CD14-positive monocyte (primary cell): Measurements from ENCODE around the gene MYO1D. TPM values are rescaled to one million over a fixed set of nuclear protein-coding genes. Genes with fewer than 3 reads are reported as not detected.

ENCODE experiments used
- DNase-seq, 3 donors: peaks; one replicate each; pipeline ENCODE4 v3.0.0-alpha.2; 2011 to 2022
- H2AFZ ChIP-seq: 2 replicates; pipeline ENCODE4 v1.6.0; 2012; ENCODE audit warnings: mild to moderate bottlenecking, low read depth, low read length, inconsistent platforms; ENCODE audit not compliant: insufficient read depth, poor library complexity, severe bottlenecking
- H3K27ac ChIP-seq, 2 donors: 1 replicate in 1 of 2; 2 replicates in 1 of 2; pipeline ENCODE4 v1.5.1; 2012 to 2013; ENCODE audit warnings: low read length in 2 of 2, control low read depth in 1 of 2, inconsistent platforms in 1 of 2, low read depth in 1 of 2, mild to moderate bottlenecking in 1 of 2
- H3K27me3 ChIP-seq, 2 donors: one replicate each; pipeline versions ENCODE4 v1.6.0 to v1.6.1; 2011 to 2013; ENCODE audit warnings: low read length in 2 of 2; ENCODE audit not compliant: control insufficient read depth in 2 of 2, insufficient read depth in 2 of 2
- H3K36me3 ChIP-seq, 2 donors: replicated peaks in 1 of 2; 1 replicate in 1 of 2; 2 replicates in 1 of 2; pipeline versions ENCODE4 v1.5.1 to v1.6.1; 2012 to 2013; ENCODE audit warnings: low read length in 2 of 2, control low read depth in 1 of 2, inconsistent platforms in 1 of 2, mild to moderate bottlenecking in 1 of 2; ENCODE audit not compliant: insufficient read depth in 2 of 2, control insufficient read depth in 1 of 2
- H3K4me1 ChIP-seq, 2 donors: 1 replicate in 1 of 2; 2 replicates in 1 of 2; pipeline versions ENCODE4 v1.5.1 to v1.6.1; 2012 to 2013; ENCODE audit warnings: low read length in 2 of 2, control low read depth in 1 of 2, inconsistent platforms in 1 of 2, mild to moderate bottlenecking in 1 of 2, moderate library complexity in 1 of 2; ENCODE audit not compliant: insufficient read depth in 2 of 2, control insufficient read depth in 1 of 2
- H3K4me2 ChIP-seq: replicated peaks from 2 replicates; pipeline ENCODE3; 2012; ENCODE audit warnings: low read length, moderate library complexity, mild to moderate bottlenecking; ENCODE audit not compliant: poor library complexity, severe bottlenecking; ENCODE audit errors: extremely low read depth
- H3K4me3 ChIP-seq, 3 experiments: fragments of 200-600 bp in 1 of 3; sonication (generic) in 1 of 3; replicated peaks in 1 of 3; 1 replicate in 2 of 3; 2 replicates in 1 of 3; pipeline ENCODE4 v1.5.1; 2011 to 2013; ENCODE audit warnings: low read length in 3 of 3, mild to moderate bottlenecking in 3 of 3, control low read depth in 2 of 3, low read depth in 2 of 3, inconsistent platforms in 1 of 3, moderate library complexity in 1 of 3
- H3K79me2 ChIP-seq: 2 replicates; pipeline ENCODE4 v1.6.0; 2012; ENCODE audit warnings: mild to moderate bottlenecking, control low read depth, inconsistent platforms, low read length, moderate library complexity; ENCODE audit not compliant: insufficient read depth
- H3K9ac ChIP-seq: 2 replicates; pipeline ENCODE4 v1.6.0; 2017; ENCODE audit warnings: low read length, mild to moderate bottlenecking; ENCODE audit not compliant: insufficient read depth, poor library complexity, severe bottlenecking
- H3K9me3 ChIP-seq, 2 donors: replicated peaks in 1 of 2; 1 replicate in 1 of 2; 2 replicates in 1 of 2; pipeline versions ENCODE4 v1.5.1 to v1.6.1; 2012 to 2013; ENCODE audit warnings: low read length in 2 of 2, control low read depth in 1 of 2; ENCODE audit not compliant: control insufficient read depth in 1 of 2, insufficient read depth in 1 of 2
- H4K20me1 ChIP-seq: 2 replicates; pipeline ENCODE4 v1.6.0; 2012; ENCODE audit warnings: mild to moderate bottlenecking, low read length, control low read depth, moderate library complexity; ENCODE audit not compliant: insufficient read depth
- H3K27ac Mint-ChIP-seq, 7 donors: one replicate each; pipeline ENCODE4 v1.8.0; 2020; ENCODE audit warnings: mild to moderate bottlenecking in 7 of 7, mixed read lengths in 7 of 7, moderate library complexity in 6 of 7, inconsistent platforms in 2 of 7
- H3K27me3 Mint-ChIP-seq, 3 donors: one replicate each; pipeline ENCODE4 v1.8.0; 2021 to 2022; ENCODE audit warnings: low read depth in 3 of 3, mild to moderate bottlenecking in 3 of 3, mixed read lengths in 3 of 3, moderate library complexity in 3 of 3, inconsistent platforms in 1 of 3
- H3K36me3 Mint-ChIP-seq, 2 donors: one replicate each; pipeline ENCODE4 v1.8.0; 2020; ENCODE audit warnings: mixed read lengths in 2 of 2, inconsistent platforms in 1 of 2, mild to moderate bottlenecking in 1 of 2
- H3K4me1 Mint-ChIP-seq: one replicate; pipeline ENCODE4 v1.8.0; 2020; ENCODE audit warnings: mild to moderate bottlenecking, mixed read lengths
- H3K4me3 Mint-ChIP-seq, 2 donors: one replicate each; pipeline ENCODE4 v1.8.0; 2020; ENCODE audit warnings: mild to moderate bottlenecking in 2 of 2, mixed read lengths in 2 of 2, moderate library complexity in 1 of 2
- H3K9me3 Mint-ChIP-seq, 7 donors: one replicate each; pipeline ENCODE4 v1.8.0; 2020 to 2022; ENCODE audit warnings: mixed read lengths in 7 of 7, mild to moderate bottlenecking in 6 of 7, moderate library complexity in 6 of 7, inconsistent platforms in 2 of 7
- CTCF ChIP-seq: fragments of 200-600 bp; IDR thresholded peaks from one replicate; pipeline ENCODE4 v1.8.0; 2022; ENCODE audit warnings: antibody characterized with exemption, mild to moderate bottlenecking
- WGBS: methylation state at CpG from one replicate; pipeline ENCODE4 v1.1.5; 2013; ENCODE audit warnings: missing lambda C conversion rate; ENCODE audit not compliant: insufficient coverage; 5-methylcytosine and 5-hydroxymethylcytosine counted together
- intact Hi-C, 2 donors: fragments of 100-400 bp; cut with micrococcal nuclease; formaldehyde crosslinking; loops; one replicate each; pipeline versions ENCODE4 v1.15.0 to v1.15.1; 2023
- polyA plus RNA-seq, 3 donors: library from polyadenylated mRNA; depleted of rRNA in 1 of 3; unstranded in 2 of 3; stranded (reverse) in 1 of 3; fragments of 300-500 nt in 2 of 3; fragments of >200 nt in 1 of 3; fragmentation: Illumina TruSeq in 2 of 3; gene quantifications; 1 replicate in 2 of 3; 2 replicates in 1 of 3; pipeline ENCODE4 v1.2.3, GENCODE V29; 2012 to 2021

MYO1D gene
- polyA plus RNA-seq, 3 donors: 0.22 to 0.39 (median 0.26) TPM

- Histone ChIP-seq H3K27me3 (peaks cover 3 to 4% of the 10 kb centered on the region in 2 donors), H3K27ac (no peak overlapping the region), H3K4me3 (no peak overlapping the region), H3K4me2 (no peak overlapping the region), H2AFZ (no peak overlapping the region), H3K36me3 (no peaks in the 10 kb centered on the region), H3K4me1 (no peaks in the 10 kb centered on the region), H3K79me2 (no peaks in the 10 kb centered on the region), H4K20me1 (no peaks in the 10 kb centered on the region), H3K9ac (no peak overlapping the region), H3K9me3 (no peaks in the 10 kb centered on the region)
- Mint-ChIP-seq H3K4me3 (no peak overlapping the region), H3K9me3 (no peaks in the 10 kb centered on the region), H3K36me3 (no peaks in the 10 kb centered on the region), H3K27ac (no peak overlapping the region), H3K27me3 (peaks cover 5 to 10% (median 9%) of the 10 kb centered on the region in 3 donors), H3K4me1 (no peaks in the 10 kb centered on the region)
- TF ChIP-seq CTCF: peak; percentile 5
- intact Hi-C loops: no loop called here
- DNase-seq: no peak
- no CpG with 5 or more reads among the region's 5 CpGs for WGBS
These were observed 22.0 kb downstream of the MYO1D start for GRCh38 chr17:32854832-32855389.

GRCh38 chr17:32854207-32854606, 22.7 kb downstream of the MYO1D start:
- Mint-ChIP-seq H3K27ac (no peak overlapping the region), H3K36me3 (no peaks in the 10 kb centered on the region), H3K4me1 (no peaks in the 10 kb centered on the region), H3K4me3 (no peak overlapping the region), H3K27me3 (peaks cover 5 to 7% (median 5%) of the 10 kb centered on the region in 3 donors), H3K9me3 (no peaks in the 10 kb centered on the region)
- peaks cover under 1 to 4% of the 10 kb centered on the region in 2 donors for H3K27me3 ChIP-seq
- WGBS: no CpG with 5 or more reads among the region's 1 CpG
- DNase-seq: no peak
- intact Hi-C loops: no loop called here
- H3K9ac ChIP-seq: no peak overlapping the region
- TF ChIP-seq CTCF: no peak
- no peak overlapping the region for H3K4me3 ChIP-seq
- no peaks in the 10 kb centered on the region for H3K4me1 ChIP-seq
- H3K4me2 ChIP-seq: no peak overlapping the region
- H3K79me2 ChIP-seq: no peaks in the 10 kb centered on the region
- no peak overlapping the region for H3K27ac ChIP-seq
- no peaks in the 10 kb centered on the region for H3K36me3 ChIP-seq
- no peaks in the 10 kb centered on the region for H4K20me1 ChIP-seq
- no peak overlapping the region for H2AFZ ChIP-seq
- H3K9me3 ChIP-seq: no peaks in the 10 kb centered on the region
